ENCODE results near the gene PRKG1. TPM values are rescaled to one million over a fixed set of nuclear protein-coding genes. Genes with fewer than 3 reads are reported as not detected.
"Not testable (repeated sequence)": the region's sequence is repeated elsewhere in the genome, so short reads cannot be mapped to it uniquely, and the experiment has no call there.

PRKG1 gene
- total RNA-seq, 2 experiments from 2014 or later, result not detected

DNA sequence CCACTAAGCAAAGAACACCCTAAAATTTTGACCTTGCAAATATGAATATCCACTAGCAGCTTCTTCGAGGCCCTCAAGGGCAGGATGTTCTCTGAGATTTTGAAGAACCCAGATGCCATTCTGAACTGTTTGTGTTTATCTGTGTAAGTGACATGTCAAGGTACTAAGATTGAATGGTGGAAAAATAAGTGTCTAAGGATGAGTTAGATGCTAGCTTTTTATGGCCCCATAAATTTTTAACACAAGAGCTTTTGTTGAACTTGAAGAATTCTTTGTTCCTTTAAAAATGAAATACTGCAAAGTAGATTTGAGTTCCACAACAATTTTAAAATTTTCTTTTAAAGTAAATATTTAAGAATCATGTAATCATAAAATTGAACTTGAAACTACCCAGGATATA lies 365.4 kb downstream of the PRKG1 start:
- Mint-ChIP-seq H3K4me3 (no peak overlapping the region), H3K27me3 (no peaks in the 10 kb centered on the region), H3K36me3 (no peaks in the 10 kb centered on the region), H3K4me1 (no peaks in the 10 kb centered on the region), H3K27ac (no peak overlapping the region), H3K9me3 (ENCODE audit: low read depth) (no peaks in the 10 kb centered on the region)
- DNase-seq (no peak), ATAC-seq (no peak)
- CTCF ChIA-PET, result no interaction called here

DNA sequence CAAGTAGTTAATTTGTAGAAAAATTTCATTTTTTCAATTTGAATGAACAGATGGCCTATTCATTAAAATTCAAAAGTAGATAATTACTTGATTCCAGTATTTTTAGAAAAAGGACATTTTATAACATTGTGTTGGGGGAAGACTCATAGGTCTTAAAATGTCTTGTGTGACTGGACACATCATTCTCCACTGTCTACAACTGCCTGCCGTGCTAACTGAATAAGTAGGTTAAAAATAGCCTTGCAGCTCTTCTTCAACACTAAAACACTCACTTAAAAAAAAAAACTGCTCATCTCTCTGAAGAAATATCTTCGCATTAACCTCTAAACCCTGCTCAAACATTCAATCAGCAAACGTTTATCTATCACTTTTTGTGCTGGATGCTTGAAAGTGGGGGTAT lies 371.3 kb downstream of the PRKG1 start:
- CTCF ChIA-PET, result no interaction called here
- no peak for ATAC-seq
- Mint-ChIP-seq H3K4me1 (no peaks in the 10 kb centered on the region), H3K9me3 (ENCODE audit: low read depth) (no peaks in the 10 kb centered on the region), H3K27me3 (no peaks in the 10 kb centered on the region), H3K36me3 (no peaks in the 10 kb centered on the region), H3K27ac (no peak overlapping the region), H3K4me3 (no peak overlapping the region)
- DNase-seq, result no peak

DNA sequence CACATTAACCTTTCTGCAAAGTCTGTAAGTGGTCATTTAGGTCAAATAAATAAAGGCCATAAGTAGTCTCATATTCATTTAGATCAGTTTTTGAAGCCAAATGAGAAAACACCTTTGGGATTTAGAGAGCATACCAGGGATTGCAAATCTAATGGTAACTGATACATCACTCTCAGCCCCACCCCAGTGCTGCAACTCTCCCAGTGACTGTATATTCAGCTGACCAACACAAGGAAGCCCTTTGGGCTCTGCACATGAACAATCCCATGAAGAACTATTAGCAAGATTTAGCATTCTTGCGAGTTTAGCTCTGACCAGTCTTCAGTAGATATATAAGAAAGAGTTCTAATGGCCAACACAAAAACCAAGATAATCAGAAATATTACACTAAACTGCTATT lies 372.8 kb downstream of the PRKG1 start:
- H3K4me1 Mint-ChIP-seq, result no peaks in the 10 kb centered on the region
- H3K4me3 Mint-ChIP-seq, result no peak overlapping the region
- H3K36me3 Mint-ChIP-seq, result no peaks in the 10 kb centered on the region
- no peak overlapping the region for H3K27ac Mint-ChIP-seq
- no peaks in the 10 kb centered on the region for H3K9me3 Mint-ChIP-seq (ENCODE audit: low read depth)
- CTCF ChIA-PET, result no interaction called here
- H3K27me3 Mint-ChIP-seq, result no peaks in the 10 kb centered on the region
- ATAC-seq (no peak), DNase-seq (no peak)

DNA sequence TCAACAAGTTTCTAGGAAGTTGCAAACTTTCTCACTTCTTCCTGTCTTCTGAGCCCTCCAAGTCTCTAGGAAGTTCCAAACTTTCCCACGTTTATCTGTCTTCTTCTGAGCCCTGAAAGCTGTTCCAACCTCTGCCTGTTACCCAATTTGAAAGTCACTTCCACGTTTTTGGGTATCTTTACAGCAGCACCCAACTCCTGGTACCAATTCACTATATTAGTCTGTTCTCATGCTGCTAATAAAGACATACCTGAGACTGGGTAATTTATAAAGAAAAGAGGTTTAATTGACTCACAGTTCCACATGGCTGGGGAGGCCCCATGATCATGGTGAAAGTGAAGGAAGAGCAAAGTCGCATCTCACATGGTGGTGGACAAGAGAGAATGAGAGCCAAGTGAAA lies 381.5 kb downstream of the PRKG1 start:
- H3K4me1 Mint-ChIP-seq, CTCF ChIA-PET, H3K27me3 Mint-ChIP-seq: not testable (repeated sequence)

DNA sequence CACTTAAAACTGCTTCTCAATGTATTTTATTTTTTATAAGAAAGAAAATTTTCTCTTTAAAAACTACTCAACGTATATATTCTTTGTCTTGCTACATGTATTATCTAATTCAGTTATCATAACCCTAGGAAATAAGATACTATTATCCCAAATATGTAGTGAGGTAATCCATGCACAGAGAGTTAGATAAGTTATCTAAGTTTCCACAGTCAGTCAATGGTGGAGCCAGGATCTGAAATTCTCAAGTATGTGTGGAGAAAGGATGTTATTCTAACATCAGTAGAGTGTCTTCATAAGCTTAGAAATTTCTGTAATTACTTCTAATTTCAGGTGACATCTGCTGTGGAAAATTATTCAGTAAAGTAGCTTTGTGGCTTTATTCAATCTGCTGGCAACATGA lies 385.2 kb downstream of the PRKG1 start:
- DNase-seq (no peak), ATAC-seq (no peak)
- CTCF ChIA-PET, result no interaction called here
- Mint-ChIP-seq H3K4me1 (no peaks in the 10 kb centered on the region), H3K27ac (no peak overlapping the region), H3K9me3 (ENCODE audit: low read depth) (peaks cover 3% of the 10 kb centered on the region), H3K4me3 (no peak overlapping the region), H3K36me3 (no peaks in the 10 kb centered on the region), H3K27me3 (no peaks in the 10 kb centered on the region)

More for the DNA sequence above, 381.5 kb downstream of the PRKG1 start:
- H3K4me3 Mint-ChIP-seq; ATAC-seq; H3K9me3 Mint-ChIP-seq (ENCODE audit: low read depth); H3K27ac Mint-ChIP-seq; DNase-seq; H3K36me3 Mint-ChIP-seq: not testable (repeated sequence)

DNA sequence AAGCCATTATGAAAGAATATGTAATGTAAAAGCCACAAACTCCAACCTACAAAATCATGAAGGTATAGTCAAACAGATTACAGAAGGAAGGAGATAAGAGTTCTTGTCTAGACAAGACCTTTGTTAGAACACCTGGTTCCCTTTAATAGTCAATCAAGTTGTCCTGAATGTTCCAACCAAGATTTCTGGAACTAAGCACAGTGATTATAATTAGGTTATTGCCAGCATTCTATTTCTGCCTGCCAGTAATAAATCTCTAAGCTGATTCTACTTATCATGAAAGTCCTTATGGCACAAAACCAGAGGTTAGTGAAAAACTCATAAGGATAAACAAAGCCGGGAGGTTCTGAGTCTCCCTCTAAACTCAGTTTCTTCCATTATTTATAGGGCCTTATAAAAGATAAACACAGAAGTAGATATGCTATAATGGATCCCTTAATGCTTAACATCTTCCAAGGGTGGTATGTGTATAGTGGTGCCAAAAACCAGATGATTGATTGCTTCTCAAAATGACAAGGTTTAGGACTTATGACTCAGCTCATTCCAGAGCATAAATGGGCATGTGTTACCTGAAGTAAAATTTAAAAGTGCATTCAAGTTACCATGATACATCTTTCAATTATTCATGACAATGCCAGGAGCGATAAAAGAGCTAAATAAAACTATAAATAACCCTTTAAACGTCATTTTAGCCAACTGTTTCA lies 387.9 kb downstream of the PRKG1 start:
- ATAC-seq (no peak), DNase-seq (no peak)
- H3K27me3 Mint-ChIP-seq, result no peaks in the 10 kb centered on the region
- H3K36me3 Mint-ChIP-seq, result no peaks in the 10 kb centered on the region
- no peak overlapping the region for H3K4me3 Mint-ChIP-seq
- no peak overlapping the region for H3K27ac Mint-ChIP-seq
- H3K4me1 Mint-ChIP-seq, result no peaks in the 10 kb centered on the region
- no peaks in the 10 kb centered on the region for H3K9me3 Mint-ChIP-seq (ENCODE audit: low read depth)
- CTCF ChIA-PET, result no interaction called here

DNA sequence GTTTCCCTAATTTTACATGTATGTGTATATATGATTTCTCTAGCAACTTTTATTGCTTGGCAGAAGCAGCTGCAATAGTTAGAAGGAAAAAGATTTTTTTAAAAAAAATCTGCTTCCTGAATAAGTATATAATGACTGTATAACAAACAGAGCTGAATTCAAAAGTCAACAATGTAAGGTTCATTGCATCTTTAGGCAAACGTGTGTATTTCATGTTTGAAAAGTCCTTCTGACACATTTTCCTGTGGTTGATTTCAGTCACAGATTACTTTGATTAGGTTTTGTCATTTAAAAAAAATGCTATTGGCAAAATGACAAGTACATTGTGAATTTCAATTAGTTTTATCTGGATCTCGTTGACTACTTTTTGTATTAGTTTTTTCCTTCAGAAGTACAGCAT lies 394.1 kb downstream of the PRKG1 start:
- Mint-ChIP-seq H3K4me3 (no peak overlapping the region), H3K27ac (no peak overlapping the region), H3K36me3 (no peaks in the 10 kb centered on the region), H3K9me3 (ENCODE audit: low read depth) (no peaks in the 10 kb centered on the region), H3K4me1 (no peaks in the 10 kb centered on the region), H3K27me3 (no peaks in the 10 kb centered on the region)
- ATAC-seq, result no peak
- DNase-seq, result no peak
- CTCF ChIA-PET, result no interaction called here

DNA sequence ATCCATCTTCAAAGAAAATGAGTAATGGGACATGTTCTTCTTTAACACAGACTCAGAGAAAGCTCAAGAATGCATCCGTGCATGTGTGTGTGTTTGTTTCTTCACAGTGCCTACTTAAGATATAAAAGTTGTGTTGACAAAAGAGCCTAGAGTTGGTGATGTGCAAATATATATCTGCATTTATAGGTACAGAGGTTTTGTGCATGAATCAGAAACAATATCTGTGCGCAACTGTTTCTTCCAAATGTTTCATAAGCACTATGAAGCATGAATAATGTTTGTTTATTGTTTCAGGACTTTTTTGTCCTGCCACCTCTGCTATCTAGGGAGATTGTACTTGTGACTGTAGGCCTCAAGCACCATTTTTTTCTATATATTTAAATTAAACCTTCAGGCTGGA lies 395.4 kb downstream of the PRKG1 start:
- DNase-seq (no peak), ATAC-seq (no peak)
- Mint-ChIP-seq H3K27me3 (no peaks in the 10 kb centered on the region), H3K4me1 (no peaks in the 10 kb centered on the region), H3K4me3 (no peak overlapping the region), H3K36me3 (no peaks in the 10 kb centered on the region), H3K9me3 (ENCODE audit: low read depth) (no peaks in the 10 kb centered on the region), H3K27ac (no peak overlapping the region)
- CTCF ChIA-PET, result no interaction called here

DNA sequence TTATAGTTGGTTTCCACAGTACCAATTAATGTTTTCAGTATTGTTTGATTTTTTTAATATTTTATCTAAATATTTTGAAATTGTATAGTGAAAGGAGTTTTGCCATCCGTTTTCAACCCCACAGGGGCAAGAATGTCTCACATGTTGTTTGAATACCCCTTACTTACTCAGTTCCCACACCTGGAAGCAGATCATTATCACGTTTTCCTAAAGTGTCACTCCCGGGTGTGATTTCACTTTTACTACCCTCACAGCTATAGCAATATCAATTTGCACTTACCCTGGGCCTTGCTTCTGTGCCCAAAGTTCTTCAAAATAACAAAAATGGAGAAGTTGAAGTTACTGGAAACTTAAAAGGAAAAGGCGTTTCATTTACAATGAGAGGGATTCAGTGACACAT lies 397.0 kb downstream of the PRKG1 start:
- Mint-ChIP-seq H3K36me3 (no peaks in the 10 kb centered on the region), H3K4me3 (no peak overlapping the region), H3K27ac (no peak overlapping the region), H3K9me3 (ENCODE audit: low read depth) (no peaks in the 10 kb centered on the region), H3K4me1 (no peaks in the 10 kb centered on the region), H3K27me3 (no peaks in the 10 kb centered on the region)
- CTCF ChIA-PET, result no interaction called here
- no peak for DNase-seq
- ATAC-seq, result no peak

DNA sequence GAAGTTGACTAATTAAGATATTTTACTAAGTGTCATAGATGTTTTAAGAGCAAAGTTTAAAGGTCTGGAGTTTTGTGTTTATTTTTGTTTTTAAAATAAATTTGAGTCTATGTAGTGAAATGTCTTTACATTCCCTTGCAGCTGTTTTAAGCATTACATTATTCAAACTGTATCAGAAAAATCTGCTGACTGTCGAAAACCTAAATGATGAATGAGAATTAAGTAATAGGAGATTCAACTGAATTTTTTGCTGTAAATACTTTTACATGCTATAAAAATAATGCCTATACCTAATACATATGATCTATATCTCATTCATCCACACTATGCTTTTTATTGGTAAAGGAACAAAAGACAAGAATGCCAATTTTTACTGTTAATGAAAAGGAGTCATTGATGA lies 397.9 kb downstream of the PRKG1 start:
- no peak overlapping the region for H3K4me3 Mint-ChIP-seq
- CTCF ChIA-PET, result no interaction called here
- H3K9me3 Mint-ChIP-seq (ENCODE audit: low read depth), result no peaks in the 10 kb centered on the region
- H3K4me1 Mint-ChIP-seq, result no peaks in the 10 kb centered on the region
- no peak for ATAC-seq
- no peaks in the 10 kb centered on the region for H3K27me3 Mint-ChIP-seq
- no peak overlapping the region for H3K27ac Mint-ChIP-seq
- no peaks in the 10 kb centered on the region for H3K36me3 Mint-ChIP-seq
- DNase-seq, result no peak

DNA sequence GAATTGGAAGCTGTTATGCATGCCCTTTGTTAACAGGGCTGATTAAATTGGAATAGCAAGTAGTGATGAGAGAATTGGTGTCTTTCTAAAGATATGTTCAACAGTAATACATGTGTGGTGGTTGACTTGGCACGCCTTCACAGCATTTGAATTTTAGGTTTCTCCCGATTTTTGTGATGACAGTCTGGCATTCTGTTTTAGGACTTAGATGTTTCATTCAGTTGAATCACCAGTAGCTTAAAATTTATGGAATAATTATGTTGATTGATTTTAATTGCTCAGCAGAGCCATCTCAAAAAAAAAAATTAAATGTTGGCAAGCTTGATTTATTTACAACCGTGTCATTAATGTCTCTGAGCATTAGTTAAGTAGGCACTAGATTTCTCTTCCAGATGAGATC lies 405.4 kb downstream of the PRKG1 start:
- no peaks in the 10 kb centered on the region for H3K9me3 Mint-ChIP-seq (ENCODE audit: low read depth)
- H3K4me3 Mint-ChIP-seq, result no peak overlapping the region
- H3K4me1 Mint-ChIP-seq, result no peaks in the 10 kb centered on the region
- ATAC-seq (no peak), DNase-seq (no peak)
- H3K27ac Mint-ChIP-seq, result no peak overlapping the region
- no peaks in the 10 kb centered on the region for H3K36me3 Mint-ChIP-seq
- H3K27me3 Mint-ChIP-seq, result no peaks in the 10 kb centered on the region
- CTCF ChIA-PET, result no interaction called here

DNA sequence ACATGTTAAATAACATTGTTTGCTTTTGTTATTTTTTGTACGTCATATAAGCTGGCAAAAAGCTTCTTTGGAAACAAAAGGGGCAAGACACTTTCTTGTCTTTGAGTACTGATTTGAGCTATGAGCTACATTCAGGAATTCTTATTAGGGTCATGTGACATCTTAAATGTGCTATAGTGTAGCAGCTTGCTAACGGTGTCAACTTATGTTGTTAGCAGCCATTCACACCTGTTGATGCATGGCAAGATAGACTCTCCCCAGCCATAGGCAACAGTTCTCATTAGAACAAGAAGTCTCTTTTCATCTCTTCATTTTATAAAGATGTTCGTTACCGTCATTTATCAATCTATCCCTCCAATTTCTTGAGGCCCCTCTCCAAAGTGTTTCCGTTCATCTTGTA lies 411.4 kb downstream of the PRKG1 start:
- Mint-ChIP-seq H3K9me3 (ENCODE audit: low read depth) (no peaks in the 10 kb centered on the region), H3K27me3 (no peaks in the 10 kb centered on the region), H3K4me1 (no peaks in the 10 kb centered on the region), H3K36me3 (no peaks in the 10 kb centered on the region), H3K27ac (no peak overlapping the region), H3K4me3 (no peak overlapping the region)
- DNase-seq (no peak), ATAC-seq (no peak)
- CTCF ChIA-PET, result no interaction called here

DNA sequence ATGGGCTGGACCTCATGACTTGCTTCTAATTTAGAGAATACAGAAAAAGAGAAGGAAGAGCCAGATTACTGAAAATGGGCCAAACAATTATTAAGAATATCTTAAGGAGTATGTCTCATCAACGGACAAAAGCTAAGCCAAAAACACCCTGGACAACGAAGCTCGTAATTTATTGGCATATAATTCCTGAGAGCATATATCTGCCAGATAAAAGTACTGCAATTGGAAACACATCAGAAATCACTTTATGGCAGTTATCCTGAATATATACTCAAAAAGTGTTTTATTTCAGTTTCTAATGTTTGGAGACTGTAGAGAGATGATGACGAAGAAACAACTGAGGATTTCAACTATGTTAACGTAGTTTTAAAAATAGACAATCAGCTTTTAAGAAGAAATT lies 413.3 kb downstream of the PRKG1 start:
- Mint-ChIP-seq H3K36me3 (no peaks in the 10 kb centered on the region), H3K4me3 (no peak overlapping the region), H3K27ac (no peak overlapping the region), H3K27me3 (no peaks in the 10 kb centered on the region), H3K9me3 (ENCODE audit: low read depth) (no peaks in the 10 kb centered on the region), H3K4me1 (no peaks in the 10 kb centered on the region)
- DNase-seq (no peak), ATAC-seq (no peak)
- CTCF ChIA-PET, result no interaction called here

DNA sequence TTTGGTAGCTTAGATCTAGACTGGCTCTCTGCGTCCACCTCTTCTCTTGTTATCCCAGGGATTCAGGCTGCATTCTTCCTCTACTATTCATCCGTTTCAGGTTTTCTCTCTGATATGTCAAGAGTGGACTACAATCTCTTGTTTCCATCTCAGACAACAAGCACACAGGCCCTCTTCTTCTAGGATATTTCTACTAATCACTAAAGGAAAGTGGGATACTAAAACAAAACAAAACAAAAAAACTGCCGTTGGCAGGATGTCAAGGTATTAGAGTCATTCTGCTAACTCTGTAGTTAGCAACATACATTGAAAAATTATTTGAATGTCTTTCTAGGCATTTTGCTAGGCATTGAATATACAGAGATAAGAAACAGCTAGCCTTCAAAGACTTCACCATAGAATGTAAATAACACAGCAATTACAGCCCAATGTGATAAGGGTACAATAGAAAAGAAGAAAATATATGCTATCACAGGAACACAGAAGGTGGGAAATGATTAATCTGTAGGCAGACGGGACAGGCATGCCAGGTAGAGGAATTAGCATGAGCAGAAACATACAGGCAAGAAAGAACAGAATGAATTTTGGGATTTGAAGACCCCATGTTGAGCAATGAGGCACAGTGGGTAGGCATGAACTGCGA lies 414.6 kb downstream of the PRKG1 start:
- CTCF ChIA-PET, result no interaction called here

DNA sequence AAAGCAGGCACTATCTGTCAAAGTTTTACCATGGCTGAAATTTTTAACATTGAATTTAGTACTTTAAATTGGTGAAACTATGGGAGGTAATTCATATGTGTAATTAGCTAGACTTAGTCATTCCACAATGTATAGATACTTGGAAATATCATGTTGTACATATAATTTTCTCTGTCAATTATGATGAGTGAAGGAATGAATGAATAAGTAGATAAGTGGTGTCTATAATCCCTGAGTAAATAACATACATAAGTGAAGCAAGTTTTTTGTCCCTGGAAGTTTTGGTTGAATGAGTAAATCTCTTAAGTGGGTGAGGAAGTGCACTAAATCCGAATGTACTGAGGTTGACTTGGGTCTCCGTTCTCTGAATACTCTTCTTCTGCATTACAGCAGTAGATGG lies 424.1 kb downstream of the PRKG1 start:
- CTCF ChIA-PET, result no interaction called here
- ATAC-seq, result no peak
- Mint-ChIP-seq H3K27me3 (no peaks in the 10 kb centered on the region), H3K4me3 (no peak overlapping the region), H3K4me1 (no peaks in the 10 kb centered on the region), H3K27ac (no peak overlapping the region), H3K9me3 (ENCODE audit: low read depth) (no peaks in the 10 kb centered on the region), H3K36me3 (no peaks in the 10 kb centered on the region)
- no peak for DNase-seq

More for the DNA sequence above, 414.6 kb downstream of the PRKG1 start:
- no peaks in the 10 kb centered on the region for H3K27me3 Mint-ChIP-seq
- H3K4me3 Mint-ChIP-seq, result no peak overlapping the region
- H3K27ac Mint-ChIP-seq, result no peak overlapping the region
- H3K9me3 Mint-ChIP-seq (ENCODE audit: low read depth), result no peaks in the 10 kb centered on the region
- ATAC-seq, result no peak
- no peaks in the 10 kb centered on the region for H3K36me3 Mint-ChIP-seq
- DNase-seq, result no peak
- no peaks in the 10 kb centered on the region for H3K4me1 Mint-ChIP-seq

All from activated CD8-positive, alpha-beta memory T cell treated with anti-CD3 and anti-CD28 coated beads, Interleukin-2, amount 10 ng/mL, durations not matched to agents 7 days and 5 days (primary cell).